ENCODE data around the gene PDK3.

The PDK3 gene

DNA sequence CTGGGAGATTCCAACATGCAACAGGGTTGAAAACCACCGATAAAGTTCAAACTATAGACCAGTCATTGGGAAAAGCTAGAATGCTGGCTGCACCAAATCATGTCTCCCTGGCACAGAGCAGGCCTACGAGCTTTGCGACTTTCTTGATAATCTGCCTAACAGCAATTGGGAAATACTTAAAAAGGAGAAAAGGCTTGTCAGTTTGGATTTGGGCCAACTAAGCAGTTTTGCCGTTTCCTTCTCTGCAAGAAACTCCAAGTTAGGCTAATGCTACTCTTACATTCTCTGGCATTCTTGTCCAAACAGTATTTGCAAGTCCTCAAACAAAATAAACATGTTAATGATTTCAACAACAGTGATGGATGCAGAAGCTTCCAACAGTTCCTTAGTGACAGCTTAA lies 87.9 kb downstream of the PDK3 start:
- DNase-seq (ENCODE audit: low read depth in 2 of 2) = no peak

DNA sequence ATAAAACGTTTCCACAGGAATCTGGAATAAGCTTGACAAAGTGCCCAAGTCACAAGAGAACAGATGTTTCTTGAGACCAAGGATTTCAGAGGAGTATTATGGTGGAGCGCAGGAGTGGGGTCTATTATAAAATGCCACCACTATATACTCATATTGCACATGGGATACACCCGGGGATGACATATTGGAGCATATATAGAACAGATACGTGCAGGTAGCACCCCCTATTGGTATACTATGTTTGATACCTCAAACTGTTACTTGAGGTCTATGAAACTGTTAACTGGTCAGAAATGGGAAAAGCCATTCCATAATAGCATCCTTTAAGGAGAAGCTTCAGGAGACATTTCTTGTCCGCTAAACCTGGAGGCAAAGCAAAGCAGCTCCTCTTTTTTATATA lies 96.0 kb downstream of the PDK3 start:
- DNase-seq (ENCODE audit: low read depth in 2 of 2) = no peak

DNA sequence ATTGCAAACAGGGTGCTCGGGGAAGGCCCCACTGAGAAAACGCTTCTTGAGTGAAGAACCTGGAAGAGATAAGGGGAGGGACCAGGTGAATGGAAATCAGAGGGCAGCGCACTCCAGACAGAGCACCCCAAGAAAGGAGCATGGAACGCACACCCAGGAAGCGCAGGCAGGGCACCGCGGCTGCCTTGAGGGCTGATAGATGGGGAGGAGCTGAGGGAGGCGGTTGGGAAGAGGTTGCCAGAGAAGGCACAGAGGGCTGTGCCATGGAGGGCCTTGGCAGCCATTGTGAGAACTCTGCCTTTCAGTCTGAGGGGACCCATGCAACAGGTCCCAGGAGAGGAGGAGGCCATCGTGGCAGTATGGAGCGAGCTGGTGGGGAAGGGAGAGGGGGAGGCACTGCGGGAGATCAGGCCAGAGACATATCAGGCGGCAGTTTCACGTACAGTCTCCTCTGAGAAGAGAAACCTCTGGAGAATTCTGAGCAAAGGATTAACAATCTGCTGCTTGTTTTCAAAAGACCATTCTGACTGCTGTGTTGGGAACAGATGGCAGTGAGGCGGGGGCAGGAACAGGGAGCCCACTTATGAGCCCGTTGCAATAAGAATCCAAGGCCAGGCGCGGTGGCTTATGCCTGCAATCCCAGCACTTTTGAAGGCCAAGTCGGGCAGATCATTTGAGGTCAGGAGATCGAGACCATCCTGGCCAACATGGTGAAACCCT lies 98.4 kb downstream of the PDK3 start:
- no peak for DNase-seq (ENCODE audit: low read depth in 2 of 2)

DNA sequence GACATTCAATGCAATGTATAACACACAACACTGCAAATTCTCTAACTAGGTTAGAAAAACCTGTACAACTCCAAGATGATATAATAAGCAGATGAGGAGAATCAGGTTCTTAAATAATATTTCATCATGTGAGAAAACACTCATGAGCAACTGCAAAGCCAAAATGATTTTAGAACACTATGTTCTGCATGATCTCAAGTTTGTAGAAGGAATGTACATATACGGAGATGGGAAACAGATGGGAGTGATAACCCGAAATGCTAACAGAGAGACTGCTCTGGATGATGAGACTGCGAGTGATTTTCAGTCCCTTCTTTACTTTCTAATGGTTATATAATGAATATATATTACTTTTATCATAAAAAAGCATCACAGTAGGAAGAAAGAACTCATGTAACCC lies 101.2 kb downstream of the PDK3 start:
- no peak for DNase-seq (ENCODE audit: low read depth in 2 of 2)

DNA sequence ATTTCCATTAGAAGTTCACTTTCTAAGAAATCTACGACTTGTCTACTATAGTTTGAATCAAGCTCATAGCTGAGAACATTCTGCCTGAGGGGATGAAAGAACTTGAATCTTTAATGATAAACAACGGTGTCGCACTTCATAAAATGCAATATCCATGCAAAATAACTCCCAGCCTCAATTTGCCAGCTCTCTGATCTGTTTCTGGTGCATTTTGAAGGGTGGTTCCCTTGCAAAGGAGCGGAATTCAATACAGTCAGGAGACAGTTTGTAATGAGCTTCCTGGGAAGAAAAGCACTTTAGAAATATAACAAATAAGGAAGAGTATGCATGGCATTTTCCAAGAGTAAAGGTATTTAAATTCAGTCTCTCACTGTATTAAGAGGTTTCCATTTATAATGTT lies 102.1 kb downstream of the PDK3 start:
- DNase-seq (ENCODE audit: low read depth in 2 of 2) = no peak

DNA sequence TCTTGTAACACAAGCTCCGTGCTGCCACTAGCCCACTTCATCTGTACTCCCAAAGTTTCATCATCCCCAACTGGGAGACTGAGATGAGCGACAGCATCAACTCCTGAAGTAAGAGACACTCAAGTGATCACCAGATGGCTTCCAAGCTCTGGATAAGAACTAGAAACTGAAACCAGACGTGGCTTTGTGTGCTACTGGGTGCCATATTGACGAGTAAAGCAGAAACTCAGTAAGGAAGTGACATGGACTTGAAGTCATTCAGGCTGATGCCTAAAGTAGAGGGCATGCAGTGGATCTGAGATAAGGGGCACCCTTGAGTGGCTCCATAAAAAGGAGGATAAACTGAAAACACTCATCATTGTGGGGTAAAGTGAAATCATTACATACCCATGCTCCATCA lies 109.7 kb downstream of the PDK3 start:
- no peak for DNase-seq (ENCODE audit: low read depth in 2 of 2)

DNA sequence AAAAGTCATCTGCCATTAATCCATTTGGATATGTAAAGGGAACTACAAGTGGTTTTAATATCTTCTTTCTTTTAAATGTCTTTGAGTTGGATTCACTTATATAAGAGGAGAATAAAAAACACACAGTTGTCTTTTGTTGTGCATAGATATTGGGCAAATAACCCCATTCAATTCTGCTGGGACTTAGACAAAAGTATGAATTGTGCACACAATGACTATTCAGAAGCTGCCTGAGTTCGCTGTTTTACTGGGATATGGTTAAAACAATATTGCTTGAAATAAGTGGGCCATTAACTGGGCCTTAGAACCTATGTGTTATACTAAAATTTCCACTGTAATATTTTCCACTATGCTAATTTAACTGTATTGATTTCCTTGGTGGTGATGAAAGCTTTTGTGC lies 110.4 kb downstream of the PDK3 start:
- no peak for DNase-seq (ENCODE audit: low read depth in 2 of 2)

DNA sequence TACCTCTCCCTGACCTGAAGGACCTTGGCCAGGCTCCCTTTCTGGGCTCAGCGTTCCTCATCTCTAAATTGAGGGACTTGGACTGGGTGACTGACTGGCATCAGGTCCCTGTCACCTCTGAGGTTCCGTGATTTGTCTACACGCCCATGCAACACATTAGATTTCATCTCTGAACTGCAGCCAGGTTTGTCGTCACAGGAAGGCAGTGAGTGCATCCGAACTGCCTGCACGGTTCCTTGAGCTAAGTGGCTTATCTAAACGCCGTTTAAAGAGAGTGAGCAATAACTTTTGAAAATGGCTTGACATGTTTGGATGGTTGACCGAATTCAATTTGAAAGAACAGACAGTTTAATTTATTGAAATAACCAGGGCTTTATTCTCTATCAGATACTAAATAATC lies 112.0 kb downstream of the PDK3 start:
- DNase-seq (ENCODE audit: low read depth in 2 of 2) = no peak

All from stimulated activated CD4-positive, alpha-beta T cell treated with anti-CD3 and anti-CD28 coated beads, Interleukin-4, amount 100 ng/mL, for 48 hours (primary cell).